GM18870 (cell line): ENCODE results near the gene ANO1.
"Not testable (repeated sequence)": the region's sequence is repeated elsewhere in the genome, so short reads cannot be mapped to it uniquely, and the experiment has no call there.

ENCODE experiments used
- ATAC-seq: cut with Tn5 transposase; IDR thresholded peaks from one replicate; pipeline ENCODE4 v1.9.1; 2021; ENCODE audit warnings: moderate library complexity; ENCODE audit not compliant: unreplicated experiment

Gene ANO1

GRCh38 chr11:70205049-70205725 lies 127.1 kb downstream of the ANO1 start:
- no peak for ATAC-seq

- ATAC-seq = no peak
These were observed 127.6 kb downstream of the ANO1 start for GRCh38 chr11:70205766-70206165.

- ATAC-seq = no peak
These were observed 128.3 kb downstream of the ANO1 start for GRCh38 chr11:70206226-70206981.

DNA sequence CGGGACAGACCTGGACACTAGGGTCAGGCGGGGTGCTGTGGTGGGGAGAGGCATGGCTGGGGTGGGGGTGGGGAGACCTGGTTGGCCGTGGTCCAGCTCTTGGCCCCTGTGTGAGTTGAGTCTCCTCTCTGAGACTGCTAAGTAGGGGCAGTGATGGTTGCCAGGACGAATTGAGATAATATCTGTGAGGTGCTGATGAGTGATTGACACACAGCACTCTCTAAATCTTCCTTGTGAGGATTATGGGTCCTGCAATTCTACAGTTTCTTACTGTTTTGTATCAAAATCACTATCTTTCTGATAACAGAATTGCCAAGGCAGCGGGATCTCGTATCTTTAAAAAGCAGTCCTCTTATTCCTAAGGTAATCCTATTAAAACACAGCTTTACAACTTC lies 128.9 kb downstream of the ANO1 start:
- ATAC-seq = no peak

DNA sequence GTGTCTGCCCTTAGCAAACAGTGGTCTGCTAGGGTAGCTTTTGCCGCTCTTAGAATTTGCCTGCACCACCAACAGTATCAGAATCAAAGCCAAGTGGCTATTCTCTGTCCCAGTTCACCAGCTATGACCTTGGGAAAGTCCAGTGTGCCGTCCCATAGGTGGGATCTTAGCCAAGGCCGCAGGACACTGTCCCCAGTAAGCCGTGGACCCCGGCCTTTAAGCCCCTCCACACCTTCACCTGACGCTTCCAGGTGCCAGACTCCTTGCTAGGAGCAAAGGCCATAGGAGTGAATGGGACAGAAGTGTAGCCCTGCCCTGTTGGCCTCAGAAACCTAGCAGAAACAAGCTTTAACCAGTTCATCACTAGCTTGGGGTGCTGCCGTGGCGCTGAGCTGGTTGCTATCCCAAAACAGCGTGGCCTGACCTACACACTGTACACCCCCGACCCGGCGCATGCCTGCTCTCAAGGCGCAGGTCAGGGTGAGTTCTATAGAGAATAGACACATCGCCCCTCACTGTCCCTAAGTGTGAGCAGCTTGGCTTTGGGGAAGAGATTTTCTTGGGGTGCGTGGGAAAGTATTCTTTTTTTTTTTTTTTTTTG lies 129.5 kb downstream of the ANO1 start:
- no peak for ATAC-seq

- no peak for ATAC-seq
These were observed 131.3 kb downstream of the ANO1 start for GRCh38 chr11:70209391-70209912.

GRCh38 chr11:70210051-70210501 lies 132.0 kb downstream of the ANO1 start:
- ATAC-seq = no peak

DNA sequence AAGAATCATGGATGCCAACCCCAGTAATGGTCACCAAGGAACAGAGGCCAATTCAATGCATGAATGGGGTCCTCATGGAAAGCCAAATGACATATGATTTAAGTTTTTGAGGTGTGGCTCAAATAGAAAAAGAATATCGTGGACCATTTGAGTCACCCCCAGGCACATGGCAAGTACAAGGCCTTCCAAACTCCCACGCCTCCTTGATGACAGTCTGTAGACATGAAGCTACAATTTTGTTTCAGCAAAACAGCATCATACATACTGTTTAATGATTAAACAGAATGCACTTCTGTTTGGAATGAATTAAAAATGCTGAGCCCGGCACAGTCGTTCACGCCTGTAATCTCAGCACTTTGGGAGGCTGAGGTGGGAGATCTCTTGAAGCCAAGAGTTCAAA lies 132.4 kb downstream of the ANO1 start:
- no peak for ATAC-seq

DNA sequence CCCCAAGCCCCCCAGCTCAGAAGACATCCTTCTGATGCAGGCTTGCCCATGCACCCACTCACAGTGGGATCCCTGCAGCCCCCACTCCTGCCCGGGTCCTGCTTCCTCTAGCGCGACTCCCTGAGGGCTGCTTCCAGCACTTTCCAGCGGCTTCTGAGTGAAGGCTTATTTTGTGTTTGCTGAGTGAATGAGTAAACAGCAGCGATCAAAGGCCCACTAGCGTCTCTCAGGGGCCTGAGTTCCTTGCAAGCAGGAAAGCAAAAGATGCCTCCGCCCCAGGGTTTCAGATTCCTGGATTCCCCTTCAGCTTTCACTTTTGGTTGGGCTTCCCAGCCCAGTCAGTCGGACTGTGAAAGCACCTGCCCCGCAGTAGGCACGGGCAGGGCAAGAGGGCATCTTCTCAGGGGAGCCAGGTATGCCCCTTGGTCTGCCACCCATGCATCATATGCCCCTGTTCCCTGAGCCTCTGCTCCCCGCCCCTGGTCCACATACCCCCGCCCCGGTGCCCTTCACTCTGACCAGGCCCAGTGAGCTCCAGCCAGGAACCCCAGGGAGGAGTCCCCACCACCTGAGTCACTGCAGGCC lies 134.2 kb downstream of the ANO1 start:
- no peak for ATAC-seq

DNA sequence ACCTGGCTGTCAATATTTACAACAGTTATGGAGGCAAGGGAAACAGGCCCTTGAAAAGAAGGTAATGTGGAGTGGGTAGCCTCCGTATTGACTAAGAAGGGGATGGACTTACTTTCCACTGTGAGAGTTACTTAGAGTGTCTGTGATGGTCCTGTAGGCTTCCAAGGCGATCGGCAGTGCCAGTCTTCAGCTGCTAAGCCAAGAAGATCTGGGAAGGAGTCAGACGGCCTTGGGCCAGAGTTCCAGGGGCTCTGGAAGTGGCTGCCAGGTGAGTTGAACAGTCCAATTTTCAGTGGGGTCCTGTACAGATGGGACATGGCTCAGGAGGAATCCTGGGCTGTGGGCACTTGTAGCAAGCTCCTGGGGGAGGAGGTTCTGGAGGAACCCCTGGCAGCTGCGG lies 139.3 kb downstream of the ANO1 start:
- not testable (repeated sequence) for ATAC-seq

GRCh38 chr11:70218076-70218475 lies 140.0 kb downstream of the ANO1 start:
- not testable (repeated sequence) for ATAC-seq

- ATAC-seq = no peak
These were observed 142.0 kb downstream of the ANO1 start for GRCh38 chr11:70220136-70220535.

DNA sequence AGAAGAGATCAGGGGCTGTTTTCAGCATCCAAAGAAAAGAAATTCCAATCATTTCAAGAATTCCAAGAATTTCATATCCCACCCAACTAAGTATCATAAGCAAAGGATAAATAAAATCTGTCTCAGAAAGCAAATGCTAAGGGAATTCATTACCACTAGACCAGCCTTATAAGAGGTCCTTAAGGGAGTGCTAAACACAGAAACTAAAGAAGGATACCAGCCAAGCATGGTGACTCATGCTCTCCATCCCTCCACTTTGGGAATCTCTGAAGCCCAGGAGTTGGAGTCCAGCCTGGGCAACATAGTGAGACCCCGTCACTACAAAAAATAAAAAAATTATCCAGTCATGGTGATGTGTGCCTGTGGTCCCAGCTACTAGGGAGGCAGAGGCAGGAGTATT lies 142.8 kb downstream of the ANO1 start:
- no peak for ATAC-seq

DNA sequence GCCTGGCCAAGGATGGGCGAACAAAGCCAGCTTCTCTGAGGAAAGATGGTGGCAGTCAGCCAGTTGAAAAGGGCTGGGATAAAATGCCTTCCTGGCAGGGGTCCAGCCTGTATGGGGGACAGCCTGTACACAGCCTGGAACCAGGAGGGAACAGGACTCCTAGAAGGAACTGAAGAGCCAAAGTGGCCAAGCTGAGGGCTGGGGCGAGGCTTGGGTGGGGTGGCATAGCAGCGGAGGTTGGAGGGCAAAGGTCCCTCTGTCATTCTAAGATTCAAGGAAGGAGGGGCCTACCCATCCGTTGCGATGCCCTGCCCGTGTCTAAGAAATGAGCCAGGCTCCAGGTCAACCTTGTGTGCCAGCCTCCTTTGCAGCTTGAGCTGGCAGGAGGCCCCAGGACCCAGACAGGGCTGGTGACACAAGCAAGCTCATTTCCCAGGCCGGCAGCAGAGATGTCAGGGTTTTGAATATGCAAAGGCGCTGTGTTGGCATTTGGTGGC lies 147.6 kb downstream of the ANO1 start:
- ATAC-seq = no peak

GRCh38 chr11:70226183-70226582 lies 148.1 kb downstream of the ANO1 start:
- no peak for ATAC-seq

DNA sequence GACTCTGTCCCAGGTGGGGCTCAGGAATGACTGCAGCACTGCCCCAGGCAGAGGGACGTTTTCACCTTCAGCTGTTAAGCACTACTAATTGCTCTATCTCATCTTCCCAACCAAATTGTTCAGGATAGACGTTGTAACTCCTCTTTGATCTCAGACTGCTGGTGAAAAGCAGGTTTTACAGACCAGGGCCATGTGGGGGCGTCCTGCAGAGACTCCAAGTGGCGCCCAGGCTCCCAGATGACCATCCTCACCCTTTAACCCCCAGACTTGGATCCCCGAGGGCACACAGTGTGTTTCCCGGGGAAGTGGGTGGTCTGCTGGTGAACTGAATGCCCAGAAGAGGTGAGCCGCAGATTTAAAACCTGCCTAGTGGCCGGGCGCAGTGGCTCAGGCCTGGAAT lies 148.8 kb downstream of the ANO1 start:
- ATAC-seq = no peak

DNA sequence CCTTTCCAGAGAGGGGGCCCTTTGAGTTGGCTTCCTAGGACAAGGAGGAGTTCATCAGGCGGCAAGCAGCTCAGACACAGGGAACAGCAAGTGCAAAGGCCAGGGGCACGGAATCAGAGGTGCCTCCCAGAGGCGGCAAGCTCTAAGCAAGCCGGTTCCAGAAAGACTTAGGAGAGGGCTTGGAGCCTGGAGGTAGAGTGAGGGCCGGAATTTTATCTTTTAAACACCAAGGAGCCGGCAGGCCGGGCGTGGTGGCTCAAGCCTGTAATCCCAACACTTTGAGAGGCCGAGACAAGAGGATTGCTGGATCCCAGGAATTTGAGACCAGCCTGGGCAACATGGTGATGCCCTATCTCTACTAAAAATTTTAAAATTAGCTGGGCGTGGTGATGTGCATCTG lies 151.6 kb downstream of the ANO1 start:
- no peak for ATAC-seq

- ATAC-seq = no peak
These were observed 152.2 kb downstream of the ANO1 start for GRCh38 chr11:70230151-70230839.

- no peak for ATAC-seq
These were observed 153.0 kb downstream of the ANO1 start for GRCh38 chr11:70230840-70231710.

DNA sequence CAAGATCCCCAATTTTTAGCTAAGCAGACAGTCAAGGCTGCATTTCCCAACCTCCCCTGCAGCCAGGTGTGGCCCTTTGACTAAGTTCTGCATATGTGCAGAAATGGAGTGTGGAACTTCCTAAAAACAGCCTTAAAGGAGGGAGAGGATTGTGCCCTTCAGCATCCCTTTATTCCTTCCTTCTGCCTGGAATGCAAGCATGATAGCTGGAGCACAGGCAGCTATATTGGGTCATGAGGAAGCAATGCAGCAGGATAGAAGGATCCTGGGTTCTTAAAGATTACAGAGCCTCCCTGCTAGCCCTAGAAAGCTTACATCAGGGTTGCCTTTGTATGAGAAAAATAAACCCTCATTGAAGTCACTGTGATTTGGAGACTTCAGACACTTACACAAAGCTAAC lies 154.9 kb downstream of the ANO1 start:
- ATAC-seq = no peak
